ENCODE measurements around the gene SLC6A6. TPM values are rescaled to one million over a fixed set of nuclear protein-coding genes. Genes with fewer than 3 reads are reported as not detected.

The SLC6A6 gene
- total RNA-seq, 1 donor from 2014 or later: 24.2 TPM

- Histone ChIP-seq H3K36me3 (ENCODE audit: insufficient read depth, low read length) (no peaks in the 10 kb centered on the region), H3K4me3 (ENCODE audit: insufficient read depth, low read depth, low read length) (no peak overlapping the region), H3K9ac (ENCODE audit: low read length) (no peak overlapping the region), H3K4me2 (ENCODE audit: low read length) (no peak overlapping the region), H2AFZ (ENCODE audit: low read depth, low read length) (no peak overlapping the region), H3K4me1 (ENCODE audit: insufficient read depth, low read length) (peaks cover 44% of the 10 kb centered on the region), H3K79me2 (ENCODE audit: insufficient read depth, low read length) (peaks cover 20% of the 10 kb centered on the region), H4K20me1 (ENCODE audit: insufficient read depth, low read length) (peaks cover 69% of the 10 kb centered on the region), H3K27me3 (ENCODE audit: insufficient read depth, low read length) (no peaks in the 10 kb centered on the region), H3K27ac (ENCODE audit: low read depth, low read length) (no peak overlapping the region), H3K9me3 (ENCODE audit: insufficient read depth, low read depth, low read length) (no peaks in the 10 kb centered on the region)
- Mint-ChIP-seq H3K27me3 (ENCODE audit: low read depth, unreplicated experiment) (no peaks in the 10 kb centered on the region), H3K27ac (ENCODE audit: unreplicated experiment) (no peak overlapping the region), H3K9me3 (ENCODE audit: unreplicated experiment) (no peaks in the 10 kb centered on the region), H3K36me3 (ENCODE audit: low read depth, unreplicated experiment) (no peaks in the 10 kb centered on the region), H3K4me1 (ENCODE audit: low read depth, unreplicated experiment) (peaks cover 23% of the 10 kb centered on the region), H3K4me3 (ENCODE audit: unreplicated experiment) (no peak overlapping the region)
- FAIRE-seq (no peak), DNase-seq (ENCODE audit: low read depth) (no peak)
- TF ChIP-seq EZH2 (IDR thresholded peaks at IDR 0.05; ENCODE audit: insufficient read depth, low read length): no peak
- no peak for TF ChIP-seq CTCF (IDR thresholded peaks at IDR 0.05; ENCODE audit: insufficient read depth, low read depth, low read length)
These were observed 35.9 kb downstream of the SLC6A6 start for GRCh38 chr3:14438262-14438661.

- H3K9me3 Mint-ChIP-seq (ENCODE audit: unreplicated experiment): no peaks in the 10 kb centered on the region
- no peaks in the 10 kb centered on the region for H3K9me3 ChIP-seq (ENCODE audit: insufficient read depth, low read depth, low read length)
- no peaks in the 10 kb centered on the region for H3K27me3 Mint-ChIP-seq (ENCODE audit: low read depth, unreplicated experiment)
- H2AFZ ChIP-seq (ENCODE audit: low read depth, low read length): no peak overlapping the region
- peaks cover 23% of the 10 kb centered on the region for H3K4me1 Mint-ChIP-seq (ENCODE audit: low read depth, unreplicated experiment)
- no peak for TF ChIP-seq CTCF (IDR thresholded peaks at IDR 0.05; ENCODE audit: insufficient read depth, low read depth, low read length)
- TF ChIP-seq EZH2 (IDR thresholded peaks at IDR 0.05; ENCODE audit: insufficient read depth, low read length): no peak
- peaks cover 73% of the 10 kb centered on the region for H4K20me1 ChIP-seq (ENCODE audit: insufficient read depth, low read length)
- peaks cover 20% of the 10 kb centered on the region for H3K79me2 ChIP-seq (ENCODE audit: insufficient read depth, low read length)
- H3K27ac ChIP-seq (ENCODE audit: low read depth, low read length): no peak overlapping the region
- H3K36me3 ChIP-seq (ENCODE audit: insufficient read depth, low read length): no peaks in the 10 kb centered on the region
- peaks cover 41% of the 10 kb centered on the region for H3K4me1 ChIP-seq (ENCODE audit: insufficient read depth, low read length)
- no peak for FAIRE-seq
- H3K4me2 ChIP-seq (ENCODE audit: low read length): peak overlapping the region; percentile 54
- H3K27ac Mint-ChIP-seq (ENCODE audit: unreplicated experiment): no peak overlapping the region
- peaks cover 4% of the 10 kb centered on the region for H3K36me3 Mint-ChIP-seq (ENCODE audit: low read depth, unreplicated experiment)
- DNase-seq (ENCODE audit: low read depth): no peak
- H3K4me3 Mint-ChIP-seq (ENCODE audit: unreplicated experiment): no peak overlapping the region
- H3K9ac ChIP-seq (ENCODE audit: low read length): no peak overlapping the region
- H3K27me3 ChIP-seq (ENCODE audit: insufficient read depth, low read length): no peaks in the 10 kb centered on the region
- H3K4me3 ChIP-seq (ENCODE audit: insufficient read depth, low read depth, low read length): no peak overlapping the region
These were observed 36.5 kb downstream of the SLC6A6 start for GRCh38 chr3:14438929-14439328.

- H3K4me2 ChIP-seq (ENCODE audit: low read length): peak overlapping the region; percentile 54
- H3K9ac ChIP-seq (ENCODE audit: low read length): no peak overlapping the region
- FAIRE-seq: no peak
- Mint-ChIP-seq H3K36me3 (ENCODE audit: low read depth, unreplicated experiment) (peaks cover 6% of the 10 kb centered on the region), H3K27me3 (ENCODE audit: low read depth, unreplicated experiment) (no peaks in the 10 kb centered on the region), H3K4me1 (ENCODE audit: low read depth, unreplicated experiment) (peaks cover 20% of the 10 kb centered on the region), H3K27ac (ENCODE audit: unreplicated experiment) (no peak overlapping the region), H3K9me3 (ENCODE audit: unreplicated experiment) (no peaks in the 10 kb centered on the region), H3K4me3 (ENCODE audit: unreplicated experiment) (no peak overlapping the region)
- H3K79me2 ChIP-seq (ENCODE audit: insufficient read depth, low read length): peaks cover 20% of the 10 kb centered on the region
- H3K27ac ChIP-seq (ENCODE audit: low read depth, low read length): no peak overlapping the region
- no peak overlapping the region for H2AFZ ChIP-seq (ENCODE audit: low read depth, low read length)
- H3K4me3 ChIP-seq (ENCODE audit: insufficient read depth, low read depth, low read length): no peak overlapping the region
- peaks cover 73% of the 10 kb centered on the region for H4K20me1 ChIP-seq (ENCODE audit: insufficient read depth, low read length)
- H3K27me3 ChIP-seq (ENCODE audit: insufficient read depth, low read length): no peaks in the 10 kb centered on the region
- TF ChIP-seq EZH2 (IDR thresholded peaks at IDR 0.05; ENCODE audit: insufficient read depth, low read length) (no peak), CTCF (IDR thresholded peaks at IDR 0.05; ENCODE audit: insufficient read depth, low read depth, low read length) (no peak)
- H3K9me3 ChIP-seq (ENCODE audit: insufficient read depth, low read depth, low read length): no peaks in the 10 kb centered on the region
- H3K36me3 ChIP-seq (ENCODE audit: insufficient read depth, low read length): no peaks in the 10 kb centered on the region
- no peak for DNase-seq (ENCODE audit: low read depth)
- H3K4me1 ChIP-seq (ENCODE audit: insufficient read depth, low read length): peaks cover 34% of the 10 kb centered on the region
These were observed 37.2 kb downstream of the SLC6A6 start for GRCh38 chr3:14439501-14440167.

Data from astrocyte (in vitro differentiated cells and primary cell).